Transverse colon (tissue), 4 donors: ENCODE measurements around the gene RTP5. TPM values are rescaled to one million over a fixed set of nuclear protein-coding genes. Genes with fewer than 3 reads are reported as not detected.
A peak's percentile ranks its signal among the peaks of the same experiment; 100 is the strongest.

Experiments
- DNase-seq: peaks from one replicate; pipeline ENCODE4 v3.0.0-alpha.2; 2019
- H3K27ac ChIP-seq, 4 donors: fragments of 200-600 bp; sonication (generic); 2 replicates each; pipeline ENCODE4 v1.5.1; 2016 to 2018; ENCODE audit warnings: inconsistent platforms in 4 of 4
- H3K27me3 ChIP-seq: fragments of 200-600 bp; sonication (generic); 2 replicates; pipeline ENCODE4 v1.5.1; 2017; ENCODE audit warnings: inconsistent platforms
- H3K36me3 ChIP-seq, 4 donors: fragments of 200-600 bp; sonication (generic); 2 replicates each; pipeline ENCODE4 v1.5.1; 2017 to 2019; ENCODE audit warnings: inconsistent platforms in 4 of 4
- H3K4me1 ChIP-seq, 4 donors: fragments of 200-600 bp; sonication (generic); 2 replicates each; pipeline ENCODE4 v1.5.1; 2017 to 2020; ENCODE audit warnings: inconsistent platforms in 4 of 4
- H3K4me3 ChIP-seq, 4 donors: fragments of 200-600 bp; sonication (generic); 1 replicate in 1 of 4; 2 replicates in 3 of 4; pipeline versions ENCODE4 v1.5.1 to v1.6.1; 2017 to 2019; ENCODE audit warnings: inconsistent platforms in 4 of 4
- H3K9me3 ChIP-seq, 2 donors: fragments of 200-600 bp; sonication (generic); 2 replicates each; pipeline ENCODE4 v1.5.1; 2017 to 2019; ENCODE audit warnings: inconsistent platforms in 2 of 2
- EP300 ChIP-seq: sonication (generic); formaldehyde crosslinking; IDR thresholded peaks from one replicate; pipeline ENCODE4 v1.6.1; 2017; ENCODE audit warnings: antibody characterized with exemption, low read depth
- POLR2A ChIP-seq: fragments of 450-650 bp; IDR thresholded peaks from one replicate; pipeline ENCODE4 v1.6.1; 2016; ENCODE audit warnings: antibody characterized with exemption, mild to moderate bottlenecking, moderate library complexity
- POLR2AphosphoS5 ChIP-seq, 3 donors: sonication (generic); formaldehyde crosslinking; IDR thresholded peaks; one replicate each; pipeline ENCODE4 v1.6.1; 2016; ENCODE audit warnings: antibody characterized with exemption in 3 of 3
- WGBS, 2 donors: methylation state at CpG; one replicate each; pipeline ENCODE4 v1.1.5; 2018; ENCODE audit warnings: low coverage in 1 of 2; 5-methylcytosine and 5-hydroxymethylcytosine counted together
- in situ Hi-C, 4 donors: fragments of 200-750 bp; cut with MboI; loops; one replicate each; pipeline versions ENCODE4 v1.15.0 to v1.15.1; 2017; ENCODE audit warnings: low sequenced_read_pairs in 3 of 4, low pct_ligation_motif_present in 1 of 4, low pct_unique_long_range_greater_than_20kb in 1 of 4
- intact Hi-C: fragments of 100-400 bp; cut with DNase I; formaldehyde crosslinking; loops from one replicate; pipeline ENCODE4 v1.15.1; 2023; ENCODE audit warnings: low total_unique reads
- total RNA-seq, 4 donors: library from RNA; depleted of rRNA; stranded (reverse); fragments of >200 nt; gene quantifications; one replicate each; pipeline ENCODE4 v1.1.0, GENCODE V29; 2016
- TF ChIP-seq, protein P1 (sequence below), 5 experiments: fragments of 200-600 bp in 3 of 5; fragments of 450-650 bp in 2 of 5; sonication (generic) in 3 of 5; IDR thresholded peaks; 1 replicate in 2 of 5; 2 replicates in 3 of 5; pipeline ENCODE4 v1.5.1; 2016 to 2017; ENCODE audit warnings: antibody characterized with exemption in 5 of 5, inconsistent platforms in 3 of 5, mild to moderate bottlenecking in 2 of 5, moderate library complexity in 1 of 5

The RTP5 gene
- total RNA-seq, 4 donors from 2014 or later, result 0.16 TPM; not detected in 3

DNA sequence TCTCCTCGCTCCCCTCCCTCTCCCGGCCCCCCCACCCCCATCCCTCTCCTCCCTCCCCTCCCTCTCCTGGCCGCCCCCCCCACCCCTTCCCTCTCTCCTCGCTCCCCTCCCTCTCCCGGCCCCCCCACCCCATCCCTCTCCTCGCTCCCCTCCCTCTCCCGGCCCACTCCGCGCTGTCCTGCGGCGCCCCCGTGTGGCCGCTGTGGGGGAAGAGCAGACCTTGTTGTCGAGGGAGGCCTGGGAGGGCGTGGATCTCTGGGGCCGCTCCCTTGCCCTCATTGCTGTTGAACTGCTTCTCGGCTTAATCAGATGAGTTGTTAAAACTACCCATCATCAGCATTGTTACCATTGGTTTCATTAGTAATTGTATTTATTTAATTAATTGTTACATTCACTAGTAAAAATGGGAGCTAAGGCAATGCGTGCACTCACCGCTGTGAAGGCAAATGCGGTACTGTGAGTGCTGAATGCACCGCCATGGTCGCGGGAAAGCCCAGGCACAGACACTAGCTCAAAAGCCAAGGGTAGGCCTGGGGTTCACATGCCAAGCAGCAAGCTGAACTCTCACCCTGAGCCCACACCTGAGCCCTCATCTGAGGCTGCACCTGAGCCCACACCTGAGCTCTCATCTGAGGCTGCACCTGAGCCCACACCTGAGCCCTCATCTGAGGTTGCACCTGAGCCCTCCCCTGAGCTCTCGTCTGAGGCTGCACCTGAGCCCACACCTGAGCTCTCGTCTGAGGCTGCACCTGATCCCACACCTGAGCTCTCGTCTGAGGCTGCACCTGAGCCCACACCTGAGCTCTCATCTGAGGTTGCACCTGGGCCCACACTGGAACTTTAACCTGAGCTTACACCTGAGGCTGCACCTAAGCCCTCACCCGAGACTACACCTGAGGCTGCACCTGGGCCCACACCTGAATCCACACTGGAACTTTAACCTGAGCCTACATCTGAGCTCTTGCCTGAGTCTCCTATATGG is 8.8 kb downstream of the RTP5 start:
- no peaks in the 10 kb centered on the region for H3K36me3 ChIP-seq
- in situ Hi-C loops (no loop called here), intact Hi-C loops (no loop called here)
- no peaks in the 10 kb centered on the region for H3K27me3 ChIP-seq
- peak; percentile 83 for DNase-seq
- no peak overlapping the region for H3K4me3 ChIP-seq
- H3K27ac ChIP-seq, result no peak overlapping the region
- H3K9me3 ChIP-seq, result no peaks in the 10 kb centered on the region
- WGBS, 2 donors, result 40% methylated on average over 16 of the region's 27 CpGs; no CpG with 5 or more reads in 1 of the 2 donors
- H3K4me1 ChIP-seq, result peaks cover 0 to 26% (median 12%) of the 10 kb centered on the region in 4 donors
- TF ChIP-seq, protein P1, sequence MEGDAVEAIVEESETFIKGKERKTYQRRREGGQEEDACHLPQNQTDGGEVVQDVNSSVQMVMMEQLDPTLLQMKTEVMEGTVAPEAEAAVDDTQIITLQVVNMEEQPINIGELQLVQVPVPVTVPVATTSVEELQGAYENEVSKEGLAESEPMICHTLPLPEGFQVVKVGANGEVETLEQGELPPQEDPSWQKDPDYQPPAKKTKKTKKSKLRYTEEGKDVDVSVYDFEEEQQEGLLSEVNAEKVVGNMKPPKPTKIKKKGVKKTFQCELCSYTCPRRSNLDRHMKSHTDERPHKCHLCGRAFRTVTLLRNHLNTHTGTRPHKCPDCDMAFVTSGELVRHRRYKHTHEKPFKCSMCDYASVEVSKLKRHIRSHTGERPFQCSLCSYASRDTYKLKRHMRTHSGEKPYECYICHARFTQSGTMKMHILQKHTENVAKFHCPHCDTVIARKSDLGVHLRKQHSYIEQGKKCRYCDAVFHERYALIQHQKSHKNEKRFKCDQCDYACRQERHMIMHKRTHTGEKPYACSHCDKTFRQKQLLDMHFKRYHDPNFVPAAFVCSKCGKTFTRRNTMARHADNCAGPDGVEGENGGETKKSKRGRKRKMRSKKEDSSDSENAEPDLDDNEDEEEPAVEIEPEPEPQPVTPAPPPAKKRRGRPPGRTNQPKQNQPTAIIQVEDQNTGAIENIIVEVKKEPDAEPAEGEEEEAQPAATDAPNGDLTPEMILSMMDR (IDR thresholded peaks at IDR 0.05), result peak; percentile 57 to 77 (median 70)
- no peak for TF ChIP-seq POLR2AphosphoS5 (IDR thresholded peaks at IDR 0.05)

DNA sequence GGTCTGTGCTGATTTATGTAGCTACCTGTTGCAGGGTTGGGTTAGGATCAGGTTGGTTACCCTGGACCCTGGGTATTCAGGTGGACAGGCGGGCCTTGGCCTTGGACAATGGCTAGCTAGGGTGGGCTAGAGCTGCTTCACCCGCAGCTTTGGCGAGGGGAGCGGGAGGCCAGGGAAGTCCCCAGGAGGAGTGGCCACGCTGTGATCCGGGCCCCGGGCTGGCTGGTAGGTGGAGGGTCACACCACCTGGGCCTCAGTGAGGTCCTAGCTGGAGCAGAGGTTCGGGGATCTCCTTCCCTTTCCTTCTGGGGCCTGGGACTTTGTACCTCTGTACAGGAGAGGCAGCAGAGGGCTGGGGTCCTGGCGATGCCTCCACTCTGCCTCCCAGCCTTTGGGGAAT is 9.8 kb downstream of the RTP5 start:
- WGBS, 2 donors, result 67% methylated on average over 6 of the region's 9 CpGs; no CpG with 5 or more reads in 1 of the 2 donors
- in situ Hi-C loops, result no loop called here
- Histone ChIP-seq H3K9me3 (no peaks in the 10 kb centered on the region), H3K4me3 (no peak overlapping the region), H3K27ac (no peak overlapping the region), H3K4me1 (peaks cover 0 to 26% (median 12%) of the 10 kb centered on the region in 4 donors), H3K27me3 (no peaks in the 10 kb centered on the region), H3K36me3 (no peaks in the 10 kb centered on the region)
- TF ChIP-seq, protein P1 (IDR thresholded peaks at IDR 0.05), result no peak
- TF ChIP-seq POLR2AphosphoS5 (IDR thresholded peaks at IDR 0.05) (no peak), EP300 (no peak), POLR2A (no peak)
- intact Hi-C loops, result no loop called here
- DNase-seq, result no peak

DNA sequence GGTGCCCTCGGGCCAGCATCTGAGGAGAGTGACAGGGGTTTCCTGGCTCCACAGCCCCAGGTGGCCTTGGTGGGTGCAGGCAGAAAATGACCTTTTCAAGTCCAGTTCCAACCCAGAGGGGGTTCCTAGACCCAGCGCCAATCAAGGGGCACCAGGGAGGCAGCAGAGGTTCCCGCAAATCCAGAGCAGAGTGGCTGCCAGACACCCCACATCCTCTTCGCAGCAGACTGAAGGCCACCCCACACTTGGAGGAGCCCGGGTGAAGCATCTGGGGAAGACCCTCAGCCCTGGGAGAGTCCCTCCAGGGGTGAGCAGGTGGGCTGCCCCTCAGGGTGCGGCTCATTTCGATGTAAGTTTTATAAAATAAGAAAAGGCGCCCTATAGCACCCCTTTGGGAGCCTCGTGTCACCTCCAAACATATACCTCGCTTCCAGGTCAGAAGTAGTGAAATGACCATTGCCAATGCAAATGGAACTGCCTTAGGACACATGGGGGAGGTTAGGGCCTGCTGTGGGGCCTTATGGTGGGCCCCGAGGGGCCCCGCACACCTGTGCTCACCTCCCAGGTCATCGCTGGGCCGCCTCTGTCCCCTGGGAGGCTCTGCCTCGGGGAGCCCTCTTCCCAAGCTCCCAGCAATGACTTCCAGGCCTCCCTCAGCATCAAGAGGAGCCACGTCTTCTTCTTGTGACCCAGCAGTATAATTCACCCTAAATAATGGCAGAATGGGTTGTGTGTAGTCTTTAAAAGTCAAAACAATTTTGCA is 11.0 kb downstream of the RTP5 start:
- no peak for TF ChIP-seq EP300
- Histone ChIP-seq H3K4me3 (peak overlapping the region in 3 of 4 donors; percentile 36 to 64 (median 46)), H3K27me3 (no peaks in the 10 kb centered on the region), H3K9me3 (no peaks in the 10 kb centered on the region), H3K36me3 (no peaks in the 10 kb centered on the region), H3K4me1 (peaks cover 0 to 26% (median 12%) of the 10 kb centered on the region in 4 donors), H3K27ac (peak overlapping the region; percentile 72 to 86 (median 80))
- in situ Hi-C loops (no loop called here), intact Hi-C loops (no loop called here)
- WGBS, 2 donors, result 55 to 68% methylated on average over 4 to 15 of the region's 16 CpGs
- DNase-seq, result no peak

DNA sequence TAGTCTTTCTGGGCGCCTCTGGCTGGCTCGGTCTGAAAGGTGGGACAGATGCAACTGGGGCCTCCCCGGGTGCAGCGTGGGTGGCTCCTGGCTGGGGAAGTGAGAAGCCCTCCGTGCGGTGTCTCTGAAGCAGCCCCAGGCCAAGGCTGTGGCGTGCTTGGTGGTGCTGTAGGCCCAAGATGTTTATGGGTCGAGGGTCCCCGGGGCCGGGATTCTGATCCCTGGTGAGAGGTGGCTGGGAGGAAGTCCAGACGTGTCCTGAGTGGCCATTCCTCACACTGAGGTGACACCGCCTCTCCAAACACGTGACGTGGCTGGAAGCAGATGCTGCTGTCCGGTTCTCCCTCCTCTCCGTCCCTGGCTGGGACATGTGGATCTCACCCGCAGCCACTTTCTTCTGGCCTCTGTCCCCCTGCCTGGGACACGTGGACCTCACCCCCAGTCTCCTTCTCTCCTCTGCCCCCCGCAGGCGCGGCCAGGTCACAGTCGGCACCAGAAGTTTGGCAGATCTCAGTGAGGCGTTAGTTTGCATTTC is 12.6 kb downstream of the RTP5 start:
- WGBS, 2 donors, result 3 to 7% methylated on average over 5 to 19 of the region's 23 CpGs
- Histone ChIP-seq H3K4me1 (peaks cover 0 to 26% (median 12%) of the 10 kb centered on the region in 4 donors), H3K27me3 (no peaks in the 10 kb centered on the region), H3K27ac (peak overlapping the region; percentile 72 to 86 (median 78)), H3K9me3 (no peaks in the 10 kb centered on the region), H3K36me3 (no peaks in the 10 kb centered on the region), H3K4me3 (peak overlapping the region in 3 of 4 donors; percentile 1 to 64 (median 25))
- in situ Hi-C loops (no loop called here), intact Hi-C loops (no loop called here)
- TF ChIP-seq, protein P1 (IDR thresholded peaks at IDR 0.05), result no peak
- no peak for TF ChIP-seq POLR2AphosphoS5 (IDR thresholded peaks at IDR 0.05)
- no peak for TF ChIP-seq EP300
- TF ChIP-seq POLR2A, result no peak
- DNase-seq, result peak; percentile 68
